Measurements from ENCODE around the gene SLC19A1. TPM values are rescaled to one million over a fixed set of nuclear protein-coding genes. Genes with fewer than 3 reads are reported as not detected.

The SLC19A1 gene
- total RNA-seq, 1 donor from 2014 or later: 25.6 TPM

GRCh38 chr21:45545691-45546531 is 3.7 kb upstream of the SLC19A1 start:
- Mint-ChIP-seq H3K27me3 (peaks cover 16% of the 10 kb centered on the region), H3K4me3 (ENCODE audit: low read depth) (no peak overlapping the region), H3K36me3 (ENCODE audit: insufficient read depth) (no peaks in the 10 kb centered on the region), H3K27ac (no peak overlapping the region), H3K4me1 (ENCODE audit: low read depth) (peaks cover 14% of the 10 kb centered on the region), H3K9me3 (ENCODE audit: low read depth) (peaks cover 8% of the 10 kb centered on the region)
- no peak for DNase-seq (ENCODE audit: low spot score, unreplicated experiment)
- TF ChIP-seq, protein P1, sequence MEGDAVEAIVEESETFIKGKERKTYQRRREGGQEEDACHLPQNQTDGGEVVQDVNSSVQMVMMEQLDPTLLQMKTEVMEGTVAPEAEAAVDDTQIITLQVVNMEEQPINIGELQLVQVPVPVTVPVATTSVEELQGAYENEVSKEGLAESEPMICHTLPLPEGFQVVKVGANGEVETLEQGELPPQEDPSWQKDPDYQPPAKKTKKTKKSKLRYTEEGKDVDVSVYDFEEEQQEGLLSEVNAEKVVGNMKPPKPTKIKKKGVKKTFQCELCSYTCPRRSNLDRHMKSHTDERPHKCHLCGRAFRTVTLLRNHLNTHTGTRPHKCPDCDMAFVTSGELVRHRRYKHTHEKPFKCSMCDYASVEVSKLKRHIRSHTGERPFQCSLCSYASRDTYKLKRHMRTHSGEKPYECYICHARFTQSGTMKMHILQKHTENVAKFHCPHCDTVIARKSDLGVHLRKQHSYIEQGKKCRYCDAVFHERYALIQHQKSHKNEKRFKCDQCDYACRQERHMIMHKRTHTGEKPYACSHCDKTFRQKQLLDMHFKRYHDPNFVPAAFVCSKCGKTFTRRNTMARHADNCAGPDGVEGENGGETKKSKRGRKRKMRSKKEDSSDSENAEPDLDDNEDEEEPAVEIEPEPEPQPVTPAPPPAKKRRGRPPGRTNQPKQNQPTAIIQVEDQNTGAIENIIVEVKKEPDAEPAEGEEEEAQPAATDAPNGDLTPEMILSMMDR (IDR thresholded peaks at IDR 0.05; ENCODE audit: unreplicated experiment): no peak

DNA sequence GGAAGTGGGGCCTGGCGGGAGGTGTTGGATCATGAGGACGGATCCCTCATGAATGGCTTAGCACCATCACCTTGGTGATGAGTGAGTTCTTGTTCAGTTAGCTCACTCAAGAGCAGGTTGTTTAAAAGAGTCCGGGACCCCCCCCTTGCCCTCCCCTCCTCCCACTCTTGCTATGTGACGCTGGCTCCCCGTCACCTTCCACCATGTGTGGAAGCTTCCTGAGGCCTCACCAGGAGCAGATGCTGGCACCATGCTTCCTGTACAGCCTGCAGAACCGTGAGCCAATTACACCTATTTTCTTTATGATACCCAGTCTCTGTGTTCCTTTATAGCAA is 3.0 kb upstream of the SLC19A1 start:
- TF ChIP-seq, protein P1 (IDR thresholded peaks at IDR 0.05; ENCODE audit: unreplicated experiment): no peak
- no peaks in the 10 kb centered on the region for H3K36me3 Mint-ChIP-seq (ENCODE audit: insufficient read depth)
- no peak for DNase-seq (ENCODE audit: low spot score, unreplicated experiment)
- H3K4me1 Mint-ChIP-seq (ENCODE audit: low read depth): peaks cover 16% of the 10 kb centered on the region
- H3K27ac Mint-ChIP-seq: no peak overlapping the region
- H3K4me3 Mint-ChIP-seq (ENCODE audit: low read depth): no peak overlapping the region
- H3K9me3 Mint-ChIP-seq (ENCODE audit: low read depth): peaks cover 8% of the 10 kb centered on the region
- H3K27me3 Mint-ChIP-seq: peaks cover 11% of the 10 kb centered on the region

DNA sequence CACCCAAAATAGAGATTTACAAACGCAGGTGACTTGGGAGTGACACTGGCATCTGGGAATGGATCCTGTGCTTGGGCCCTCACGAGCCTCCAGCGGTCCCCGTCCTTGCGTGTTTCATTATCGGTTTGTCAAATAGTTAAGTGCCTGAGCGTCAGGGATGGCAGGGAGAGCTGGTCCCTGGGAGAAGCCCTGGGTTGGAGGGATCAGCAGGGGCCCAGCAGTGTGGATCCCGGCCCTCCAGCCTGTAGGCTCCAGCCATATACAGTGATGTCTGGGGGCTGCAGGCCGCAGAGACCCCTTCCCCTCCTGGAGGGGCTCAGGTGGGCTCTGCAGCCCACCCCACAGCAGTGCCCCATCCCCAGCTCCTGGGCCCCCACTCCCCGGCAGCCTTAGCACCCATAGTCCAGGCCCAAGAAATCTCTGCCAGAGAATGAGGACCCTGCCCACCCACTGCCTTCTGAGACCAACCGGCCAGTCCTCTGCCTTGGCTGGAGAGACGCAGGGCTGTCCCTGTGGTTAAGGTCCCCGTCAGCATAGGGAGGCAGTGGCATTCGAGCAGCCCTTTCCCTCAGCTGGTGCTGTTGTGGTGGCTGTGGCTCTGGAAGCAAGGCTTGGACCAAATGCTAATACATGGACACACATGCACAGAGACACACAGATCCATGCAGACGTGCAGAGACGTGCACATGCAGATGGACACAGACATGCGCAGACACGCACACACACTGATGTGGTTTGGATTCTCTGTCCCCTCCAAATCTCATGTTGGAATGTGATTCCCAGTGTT is 2.4 kb upstream of the SLC19A1 start:
- Mint-ChIP-seq H3K9me3 (ENCODE audit: low read depth) (peaks cover 8% of the 10 kb centered on the region), H3K4me3 (ENCODE audit: low read depth) (no peak overlapping the region), H3K27ac (no peak overlapping the region), H3K4me1 (ENCODE audit: low read depth) (peaks cover 16% of the 10 kb centered on the region), H3K36me3 (ENCODE audit: insufficient read depth) (no peaks in the 10 kb centered on the region), H3K27me3 (peaks cover 11% of the 10 kb centered on the region)
- TF ChIP-seq, protein P1 (IDR thresholded peaks at IDR 0.05; ENCODE audit: unreplicated experiment): no peak
- DNase-seq (ENCODE audit: low spot score, unreplicated experiment): no peak

DNA sequence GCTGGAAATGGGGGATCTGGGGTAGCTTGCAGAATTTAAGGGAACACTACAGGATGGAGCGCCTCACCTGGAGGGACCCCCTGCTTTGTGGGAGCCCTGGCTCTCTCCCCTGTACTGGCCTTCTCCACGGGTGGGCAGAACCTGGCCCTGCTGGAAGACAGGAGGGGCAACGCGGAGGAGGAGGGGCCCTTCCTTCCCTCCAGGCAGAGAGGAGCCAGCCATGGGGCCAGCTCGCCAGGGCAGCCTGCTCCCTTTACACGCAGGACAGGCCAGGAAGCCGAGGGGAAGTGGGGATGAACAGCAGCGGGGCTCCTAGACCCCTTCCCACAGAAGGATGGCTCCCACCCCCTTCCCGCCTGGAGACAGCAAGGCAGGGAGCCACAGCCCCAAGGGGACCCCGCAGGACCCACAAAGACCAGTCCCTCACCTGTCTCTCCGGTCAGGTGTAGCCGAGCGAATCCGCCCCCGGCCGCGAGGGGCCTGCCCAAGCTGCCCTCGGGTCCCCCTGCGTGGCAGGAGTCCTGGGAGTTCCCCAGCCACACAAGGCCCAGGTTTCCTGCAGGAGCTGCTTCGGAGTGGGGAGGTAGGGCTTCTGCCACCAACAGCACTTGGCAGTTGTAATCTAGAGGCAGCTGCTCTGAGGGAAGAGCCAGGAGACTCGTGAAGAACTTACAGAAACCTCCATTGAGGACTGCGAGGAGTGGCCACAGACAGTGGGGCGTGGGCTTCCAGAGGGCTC is 1.6 kb upstream of the SLC19A1 start:
- no peak overlapping the region for H3K27ac Mint-ChIP-seq
- no peak for DNase-seq (ENCODE audit: low spot score, unreplicated experiment)
- peaks cover 8% of the 10 kb centered on the region for H3K9me3 Mint-ChIP-seq (ENCODE audit: low read depth)

More for the DNA sequence above, 1.6 kb upstream of the SLC19A1 start:
- Mint-ChIP-seq H3K36me3 (ENCODE audit: insufficient read depth) (no peaks in the 10 kb centered on the region), H3K4me3 (ENCODE audit: low read depth) (peak overlapping the region; percentile 65), H3K4me1 (ENCODE audit: low read depth) (peaks cover 12% of the 10 kb centered on the region), H3K27me3 (peaks cover 11% of the 10 kb centered on the region)
- TF ChIP-seq, protein P1 (IDR thresholded peaks at IDR 0.05; ENCODE audit: unreplicated experiment): no peak

Measured in progenitor cell of endocrine pancreas (in vitro differentiated cells).